ENCODE results near the gene SYNE3. TPM values are rescaled to one million over a fixed set of nuclear protein-coding genes. Genes with fewer than 3 reads are reported as not detected.

SYNE3 gene
- total RNA-seq, 1 donor from 2014 or later = 13.6 TPM

DNA sequence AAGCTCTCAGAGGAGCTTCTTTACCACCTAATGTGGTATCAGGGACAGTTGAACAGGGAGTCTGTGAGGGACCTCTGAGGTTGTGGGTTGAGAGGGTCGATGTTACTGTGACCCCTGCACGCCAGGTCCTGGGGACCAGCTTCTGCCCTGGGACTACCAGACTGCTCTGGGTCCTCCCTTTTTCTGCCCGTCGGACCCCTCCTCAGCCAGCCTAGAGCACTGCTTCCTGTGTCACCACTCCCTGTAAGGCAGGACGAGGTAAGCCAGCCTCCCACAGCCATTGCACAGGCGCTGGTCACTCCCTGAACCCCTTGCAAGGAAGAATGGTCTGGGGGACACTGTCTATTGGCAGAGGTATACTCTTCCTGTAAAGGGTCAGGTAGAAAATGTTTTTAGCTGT is 38.1 kb downstream of the SYNE3 start:
- DNase-seq (ENCODE audit: low spot score) = no peak
- ATAC-seq = no peak

DNA sequence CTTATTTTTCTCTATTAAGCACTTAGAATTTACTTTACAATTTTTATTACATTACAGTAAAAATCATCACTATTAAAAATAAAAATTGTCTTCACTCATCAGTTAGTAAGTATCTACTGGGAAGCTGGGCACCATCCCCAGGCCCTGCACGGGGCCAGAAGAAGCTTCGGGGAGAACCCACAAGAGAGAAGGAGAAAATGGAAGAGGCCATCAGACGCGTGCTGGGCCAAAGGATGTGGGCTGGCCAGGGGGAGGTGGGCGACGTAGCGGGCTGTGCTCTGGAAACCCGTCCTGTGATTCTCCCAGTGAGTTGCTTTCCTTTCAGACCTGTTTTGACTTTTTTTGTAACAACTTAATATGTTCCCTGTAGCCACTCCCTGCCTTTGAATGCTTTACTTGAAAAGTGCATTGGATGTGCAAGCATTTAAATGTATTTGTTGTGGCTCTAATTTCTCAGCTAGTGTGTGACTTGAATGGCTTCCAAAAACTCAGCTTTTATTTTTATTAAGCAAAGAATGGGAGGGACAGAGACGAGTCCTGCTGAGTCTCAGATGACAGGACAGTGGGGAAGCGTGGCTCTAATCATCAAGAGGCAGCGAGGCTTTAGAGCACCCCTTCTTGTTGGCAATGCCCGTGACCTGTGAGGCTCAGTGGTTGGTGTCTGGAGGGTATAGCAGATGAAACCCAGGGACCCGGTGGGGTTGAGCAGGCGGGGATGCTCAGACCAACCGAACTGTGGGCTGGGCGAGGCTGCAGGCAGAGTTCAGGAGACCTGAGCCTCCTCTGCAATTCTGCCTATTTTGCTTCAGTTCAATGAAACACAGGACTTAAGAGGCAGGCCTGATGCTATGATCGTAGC is 38.8 kb downstream of the SYNE3 start:
- no peak for DNase-seq (ENCODE audit: low spot score)
- no peak for ATAC-seq

DNA sequence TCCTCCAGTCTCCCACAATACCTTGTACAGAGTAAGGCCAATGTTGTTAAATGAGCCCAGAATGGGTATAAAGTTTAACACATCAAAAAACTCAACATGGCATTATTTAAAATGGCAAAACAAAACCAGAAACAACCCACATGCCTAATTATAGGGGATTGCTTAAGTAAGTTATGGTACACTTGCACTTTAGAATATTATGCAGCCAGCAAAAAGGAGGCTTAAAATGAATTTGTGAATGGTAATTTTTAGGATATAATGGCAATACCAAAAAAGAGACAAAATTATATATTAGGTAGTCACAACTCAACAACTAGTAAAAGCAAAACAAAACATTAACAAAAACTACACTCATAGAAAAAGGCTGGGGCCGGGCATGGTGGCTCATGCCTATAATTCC is 39.7 kb downstream of the SYNE3 start:
- ATAC-seq (no peak), DNase-seq (ENCODE audit: low spot score) (no peak)

DNA sequence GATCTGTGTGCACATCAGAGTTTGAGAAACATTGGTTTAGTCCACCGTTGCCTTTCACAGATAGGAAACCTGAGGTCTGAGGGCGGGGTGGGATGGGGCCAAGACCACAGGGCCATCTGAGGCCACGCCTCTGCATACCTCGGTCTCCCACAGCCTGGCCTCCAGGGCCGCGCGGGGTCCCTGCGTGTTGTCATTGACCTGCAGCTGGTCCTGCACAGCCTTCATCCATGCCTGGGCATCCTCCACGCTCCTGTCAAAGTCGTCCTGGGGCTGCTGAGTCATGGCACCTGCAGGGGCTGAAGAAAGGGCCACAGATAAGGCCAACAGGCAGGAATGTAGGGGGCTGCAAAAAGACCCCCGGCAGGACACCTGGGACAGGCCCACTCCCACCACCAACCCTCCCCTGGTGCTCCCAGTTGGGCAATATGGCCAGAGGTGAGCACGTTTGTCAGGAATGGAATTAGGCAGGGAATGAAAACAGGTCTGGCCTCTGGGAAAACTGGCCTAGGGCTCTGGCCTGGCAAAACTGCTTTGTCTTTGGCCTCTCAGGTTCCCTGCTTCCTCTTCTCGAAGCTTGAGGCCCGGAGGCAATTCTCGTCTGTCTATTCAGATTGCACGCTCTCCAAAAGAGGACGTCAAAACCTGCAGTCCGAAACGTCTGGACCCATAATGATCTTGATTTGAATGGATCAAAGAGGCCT is 40.8 kb downstream of the SYNE3 start:
- ATAC-seq = no peak
- no peak for DNase-seq (ENCODE audit: low spot score)

DNA sequence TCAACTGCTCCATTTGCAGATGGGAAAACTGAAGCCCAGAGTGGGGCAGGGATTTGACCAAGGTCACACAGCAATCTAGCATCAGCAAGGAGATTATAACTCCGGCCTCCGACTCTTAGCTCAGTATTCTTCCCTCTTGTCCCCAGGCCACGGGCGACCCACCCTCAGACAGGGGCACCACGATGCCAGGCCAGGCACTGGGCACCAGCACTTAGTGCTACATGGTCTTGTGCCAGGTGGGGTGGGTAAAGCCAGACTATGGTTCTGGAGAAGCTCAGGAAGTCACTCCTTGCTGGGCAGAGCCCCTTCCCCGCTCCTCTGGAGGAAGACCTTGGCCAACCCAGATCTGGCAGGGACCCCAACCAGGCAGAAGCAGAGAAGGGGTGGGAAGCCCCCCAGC is 41.5 kb downstream of the SYNE3 start:
- DNase-seq (ENCODE audit: low spot score) = no peak
- ATAC-seq = no peak

DNA sequence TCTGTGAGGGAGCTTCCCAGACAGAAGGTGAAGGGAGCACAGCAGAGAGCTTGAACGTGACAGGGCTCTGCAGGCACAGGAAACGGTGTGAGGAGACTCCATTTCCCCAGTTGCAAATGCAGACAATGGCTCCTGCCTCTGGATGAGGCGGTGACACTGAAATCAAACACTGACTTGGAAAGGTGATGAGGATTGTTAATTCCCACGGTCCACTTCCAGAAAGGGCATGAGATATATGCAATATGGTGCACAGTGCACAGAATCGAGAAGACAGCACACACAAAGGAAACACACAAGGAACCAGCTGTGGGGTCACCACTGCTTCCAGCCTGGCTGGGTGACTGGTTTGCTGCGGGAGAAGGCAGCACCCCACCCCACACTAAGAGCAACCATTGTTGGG is 42.0 kb downstream of the SYNE3 start:
- ATAC-seq (no peak), DNase-seq (ENCODE audit: low spot score) (no peak)

DNA sequence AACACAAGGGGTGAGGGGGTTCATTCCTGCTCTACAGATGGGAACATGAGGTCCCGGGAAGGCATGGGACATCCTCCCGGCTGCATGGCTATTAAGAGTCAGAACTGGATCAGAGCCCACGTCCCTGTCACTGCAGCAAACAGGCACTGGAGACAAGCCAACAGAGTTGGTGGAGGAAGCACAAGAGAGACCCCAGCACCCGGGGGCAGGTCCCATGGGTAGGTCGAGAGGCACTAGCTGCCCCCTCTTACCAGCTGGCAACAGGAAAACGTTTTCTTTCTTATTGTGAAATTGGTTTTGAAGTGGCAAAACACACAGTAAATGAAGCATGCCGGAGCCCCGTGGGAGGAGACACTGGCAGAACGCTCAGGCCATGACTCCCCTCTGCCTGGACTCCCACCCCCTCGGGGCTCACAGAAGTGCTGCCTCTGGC is 43.6 kb downstream of the SYNE3 start:
- no peak for DNase-seq (ENCODE audit: low spot score)
- peak; percentile 11 for ATAC-seq

DNA sequence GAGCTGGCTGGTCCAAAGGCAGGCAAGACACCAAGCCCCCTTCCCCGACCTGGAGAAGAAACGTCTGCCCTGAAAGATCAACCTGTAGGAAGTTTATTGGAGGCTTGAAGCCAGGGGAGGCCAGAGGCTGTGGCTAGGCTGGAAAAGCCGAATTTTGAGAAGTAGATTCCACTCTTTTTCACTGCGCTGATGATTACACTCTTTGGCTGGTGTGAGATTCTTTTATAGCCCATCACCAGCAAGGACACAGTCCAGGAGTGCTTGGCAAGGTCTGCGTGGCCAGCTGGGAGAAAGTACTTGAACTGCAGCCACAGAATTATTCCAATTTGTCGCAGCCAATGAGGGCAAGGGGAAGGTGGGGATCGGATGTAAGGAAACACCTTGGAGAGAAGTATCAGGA is 45.0 kb downstream of the SYNE3 start:
- ATAC-seq (no peak), DNase-seq (ENCODE audit: low spot score) (no peak)

DNA sequence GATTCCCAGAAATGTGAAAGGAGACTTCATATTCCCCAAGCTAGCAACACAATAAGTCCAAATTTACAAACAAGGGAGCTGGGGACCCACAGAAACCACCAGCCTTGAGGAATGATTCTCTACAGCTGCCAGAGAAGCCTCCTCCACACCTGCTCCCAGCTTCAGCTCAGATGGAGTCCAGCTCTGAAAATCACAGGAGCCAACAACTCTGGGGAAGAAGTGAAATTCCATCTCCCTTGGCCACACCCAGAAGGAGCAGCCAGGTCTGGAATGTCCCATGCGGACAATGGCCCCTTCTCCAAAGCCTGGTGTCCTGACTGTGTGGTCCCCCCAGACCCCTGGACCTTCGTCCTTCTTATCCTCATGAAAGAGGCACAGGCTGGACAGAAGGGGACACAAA is 45.4 kb downstream of the SYNE3 start:
- ATAC-seq = no peak
- no peak for DNase-seq (ENCODE audit: low spot score)

DNA sequence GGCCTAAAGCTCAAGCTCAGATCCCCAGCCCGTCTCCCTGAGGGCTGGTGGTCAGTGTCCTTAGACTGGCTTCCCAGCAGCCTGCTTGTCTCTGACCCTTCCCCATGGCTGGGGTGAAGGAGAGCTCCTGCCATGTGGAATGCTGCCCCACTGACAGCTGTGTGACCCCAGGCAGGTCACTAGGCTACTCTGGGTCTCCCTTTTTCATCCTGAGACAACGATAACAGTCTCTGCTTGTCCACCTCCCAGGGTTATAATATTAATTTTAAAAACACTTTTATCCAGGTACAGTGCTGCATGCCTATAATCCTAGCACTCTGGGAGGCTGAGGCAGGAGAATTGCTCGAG is 47.3 kb downstream of the SYNE3 start:
- no peak for DNase-seq (ENCODE audit: low spot score)
- ATAC-seq = no peak

DNA sequence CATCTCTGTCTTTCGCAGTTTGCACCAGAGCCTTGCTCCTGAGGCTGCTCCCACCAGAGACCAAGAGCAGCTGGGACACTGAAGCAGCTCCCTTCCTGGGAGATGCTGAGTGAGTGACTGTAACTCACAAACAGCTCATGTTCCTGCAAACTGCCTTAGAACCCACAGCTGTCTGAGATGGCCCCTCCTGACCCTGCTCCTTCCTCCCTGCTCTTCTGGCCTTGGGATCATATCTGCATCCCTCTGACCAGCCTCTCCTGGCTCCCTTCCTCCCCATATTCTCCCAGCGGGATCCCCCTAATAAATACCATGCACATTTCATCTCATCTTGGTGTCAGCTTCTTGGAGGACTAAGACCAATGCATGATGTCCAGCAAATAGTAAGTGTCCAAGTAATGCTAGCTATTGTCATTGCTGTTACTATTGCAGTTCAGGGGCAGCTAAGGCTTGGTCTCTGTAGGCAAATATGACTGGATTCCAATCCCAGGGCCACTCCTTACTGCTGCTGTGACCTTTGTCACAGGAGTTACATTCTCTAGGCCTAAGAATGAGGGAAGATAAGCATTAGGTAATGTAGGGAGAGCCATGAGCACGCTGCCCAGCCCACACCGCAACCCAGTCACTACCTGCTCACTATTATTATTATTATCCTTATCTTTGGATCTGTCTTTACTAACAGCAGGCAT is 47.9 kb downstream of the SYNE3 start:
- DNase-seq (ENCODE audit: low spot score) (no peak), ATAC-seq (no peak)

DNA sequence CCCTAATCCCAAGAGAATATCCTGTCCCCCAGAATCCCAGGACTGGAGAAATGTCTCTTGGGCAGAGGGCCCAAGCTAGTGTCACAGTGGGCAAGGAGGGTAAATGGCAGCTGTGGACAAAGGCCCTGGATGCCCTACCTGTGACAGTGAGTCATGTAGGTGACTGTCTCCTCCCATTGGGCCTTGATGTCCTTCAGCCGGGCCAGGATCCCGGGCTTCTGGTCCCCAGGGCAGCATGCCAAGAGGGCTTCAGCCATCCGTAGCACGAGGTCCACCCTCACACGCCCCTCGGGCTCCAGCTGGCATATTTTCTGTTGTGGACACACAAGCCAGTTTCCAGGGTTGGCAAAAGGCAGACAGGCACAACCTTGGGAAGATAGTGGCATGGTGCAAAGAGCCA is 48.8 kb downstream of the SYNE3 start:
- ATAC-seq = peak; percentile 15
- DNase-seq (ENCODE audit: low spot score) = no peak

DNA sequence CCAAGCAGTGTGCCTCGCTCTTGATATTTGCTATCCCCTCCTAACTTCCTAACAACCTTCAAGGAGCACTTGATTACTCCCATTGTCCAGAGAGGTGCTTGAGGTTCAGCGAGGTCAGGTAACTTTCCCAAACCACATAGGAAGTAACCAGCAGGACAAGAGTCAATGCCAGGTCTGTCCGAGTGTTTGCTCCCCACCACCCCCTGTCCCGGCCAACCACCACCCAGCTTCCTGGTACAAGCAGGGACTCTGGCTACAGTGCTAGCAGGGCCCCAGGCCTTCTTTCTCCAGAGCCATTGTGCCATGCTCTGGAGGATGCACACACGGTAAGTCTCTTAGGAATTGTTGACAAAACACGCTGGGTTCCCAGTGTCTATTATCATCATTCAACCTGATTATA is 49.2 kb downstream of the SYNE3 start:
- no peak for DNase-seq (ENCODE audit: low spot score)
- ATAC-seq = no peak

Other genes with a start within 250 kb of the SYNE3 start
- 67.7 TPM for gene CLMN, start 196.7 kb downstream of the SYNE3 start, total RNA-seq
- 31.4 TPM for gene GLRX5, start 18.4 kb upstream of the SYNE3 start, total RNA-seq
- gene TCL1B, start 169.8 kb upstream of the SYNE3 start, total RNA-seq = not detected
- gene TCL1A, start 197.5 kb upstream of the SYNE3 start, total RNA-seq = not detected